ENCODE results near the gene FOXA2.

DNA sequence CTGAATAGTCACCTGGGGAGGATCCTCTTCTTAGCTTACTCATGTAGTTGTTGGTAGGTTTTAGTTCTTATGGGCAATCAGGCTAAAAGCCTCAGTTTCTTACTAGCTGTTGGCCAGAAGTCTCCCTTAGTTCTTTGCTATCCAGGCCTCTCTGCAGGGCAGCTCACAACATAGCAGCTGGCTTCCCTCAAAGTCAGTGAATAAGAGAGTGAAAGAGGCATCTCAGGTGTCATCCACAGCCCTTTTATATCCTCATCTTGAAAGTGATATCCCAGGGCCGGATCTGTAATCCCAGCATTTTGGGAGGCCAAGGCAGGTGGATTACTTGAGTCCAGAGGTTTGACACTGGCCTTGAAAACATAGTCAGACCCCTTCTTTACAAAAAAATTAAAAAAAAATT lies 42.1 kb upstream of the FOXA2 start:
- TF ChIP-seq POLR2A (IDR thresholded peaks at IDR 0.05) = no peak
- TF ChIP-seq, protein P1, sequence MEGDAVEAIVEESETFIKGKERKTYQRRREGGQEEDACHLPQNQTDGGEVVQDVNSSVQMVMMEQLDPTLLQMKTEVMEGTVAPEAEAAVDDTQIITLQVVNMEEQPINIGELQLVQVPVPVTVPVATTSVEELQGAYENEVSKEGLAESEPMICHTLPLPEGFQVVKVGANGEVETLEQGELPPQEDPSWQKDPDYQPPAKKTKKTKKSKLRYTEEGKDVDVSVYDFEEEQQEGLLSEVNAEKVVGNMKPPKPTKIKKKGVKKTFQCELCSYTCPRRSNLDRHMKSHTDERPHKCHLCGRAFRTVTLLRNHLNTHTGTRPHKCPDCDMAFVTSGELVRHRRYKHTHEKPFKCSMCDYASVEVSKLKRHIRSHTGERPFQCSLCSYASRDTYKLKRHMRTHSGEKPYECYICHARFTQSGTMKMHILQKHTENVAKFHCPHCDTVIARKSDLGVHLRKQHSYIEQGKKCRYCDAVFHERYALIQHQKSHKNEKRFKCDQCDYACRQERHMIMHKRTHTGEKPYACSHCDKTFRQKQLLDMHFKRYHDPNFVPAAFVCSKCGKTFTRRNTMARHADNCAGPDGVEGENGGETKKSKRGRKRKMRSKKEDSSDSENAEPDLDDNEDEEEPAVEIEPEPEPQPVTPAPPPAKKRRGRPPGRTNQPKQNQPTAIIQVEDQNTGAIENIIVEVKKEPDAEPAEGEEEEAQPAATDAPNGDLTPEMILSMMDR (IDR thresholded peaks at IDR 0.05) = no peak

All from Peyer's patch (tissue), 4 donors.